Neuron (in vitro differentiated cells): ENCODE results near the gene ASB11.
"Not testable (repeated sequence)": the region's sequence is repeated elsewhere in the genome, so short reads cannot be mapped to it uniquely, and the experiment has no call there.

Experiments used
- H2AFZ ChIP-seq: one replicate; pipeline ENCODE4 v1.6.1; 2013; ENCODE audit warnings: low read depth, mild to moderate bottlenecking, inconsistent platforms, low read length, moderate library complexity
- H3K27me3 ChIP-seq: one replicate; pipeline ENCODE4 v1.6.1; 2013; ENCODE audit warnings: low read length; ENCODE audit not compliant: insufficient read depth
- H3K36me3 ChIP-seq: one replicate; pipeline ENCODE4 v1.6.1; 2013; ENCODE audit warnings: low read length; ENCODE audit not compliant: insufficient read depth
- H3K4me1 ChIP-seq: one replicate; pipeline ENCODE4 v1.6.1; 2013; ENCODE audit warnings: low read length; ENCODE audit not compliant: insufficient read depth
- H3K4me3 ChIP-seq: 2 replicates; pipeline ENCODE4 v1.5.1; 2013; ENCODE audit warnings: mild to moderate bottlenecking, low read length, moderate library complexity
- H3K9me3 ChIP-seq: one replicate; pipeline ENCODE4 v1.6.1; 2013; ENCODE audit warnings: low read length

The ASB11 gene

DNA sequence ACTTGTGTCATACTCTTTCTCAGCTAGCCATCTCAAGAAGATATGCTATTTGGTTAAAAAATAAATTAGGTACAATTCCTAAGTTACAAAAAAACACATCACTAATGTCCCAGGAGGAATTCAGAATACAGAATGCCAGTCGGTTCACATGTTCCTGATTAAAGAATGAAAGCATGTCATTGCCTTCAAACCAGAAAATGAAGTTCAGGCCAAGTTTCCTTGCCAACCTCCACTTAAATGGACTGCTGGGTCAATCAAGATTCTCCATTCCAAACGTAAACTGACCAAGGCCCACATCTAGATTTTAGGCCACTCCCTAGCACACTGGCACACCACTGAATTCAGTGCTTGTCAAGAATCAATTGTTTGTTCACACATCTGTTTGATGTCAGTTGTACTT is 13.4 kb upstream of the ASB11 start:
- Histone ChIP-seq H3K9me3 (no peaks in the 10 kb centered on the region), H3K36me3 (peaks cover 13% of the 10 kb centered on the region), H3K27me3 (peaks cover 7% of the 10 kb centered on the region), H3K4me1 (no peaks in the 10 kb centered on the region), H3K4me3 (no peak overlapping the region), H2AFZ (no peak overlapping the region)

GRCh38 chrX:15328131-15328530 is 12.7 kb upstream of the ASB11 start:
- no peak overlapping the region for H2AFZ ChIP-seq
- H3K36me3 ChIP-seq, result peaks cover 17% of the 10 kb centered on the region
- H3K4me1 ChIP-seq, result no peaks in the 10 kb centered on the region
- no peak overlapping the region for H3K4me3 ChIP-seq
- peaks cover 8% of the 10 kb centered on the region for H3K27me3 ChIP-seq
- no peaks in the 10 kb centered on the region for H3K9me3 ChIP-seq

GRCh38 chrX:15322472-15322871 is 7.0 kb upstream of the ASB11 start:
- Histone ChIP-seq H3K9me3 (no peaks in the 10 kb centered on the region), H3K4me3 (no peak overlapping the region), H3K36me3 (peaks cover 11% of the 10 kb centered on the region), H2AFZ (no peak overlapping the region), H3K4me1 (no peaks in the 10 kb centered on the region), H3K27me3 (peaks cover 8% of the 10 kb centered on the region)

DNA sequence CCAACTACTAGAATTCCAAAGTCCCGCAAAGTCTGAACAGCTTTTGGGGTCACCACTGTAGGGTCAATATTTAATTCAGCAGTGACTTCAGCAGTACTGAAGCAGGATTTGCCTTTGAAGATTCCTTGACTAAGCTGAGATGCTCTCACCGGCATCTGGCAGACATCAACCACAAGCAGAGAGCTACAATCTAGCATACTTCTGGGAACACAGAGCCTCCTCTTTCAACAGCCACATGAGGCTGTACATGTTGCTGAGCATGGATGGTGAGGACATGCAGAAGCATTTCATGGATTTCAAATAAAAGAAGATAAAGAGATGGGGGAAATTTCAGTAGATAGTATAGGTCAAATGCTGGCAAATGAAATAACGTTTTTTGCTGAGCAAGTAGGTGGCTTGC is 6.6 kb upstream of the ASB11 start:
- Histone ChIP-seq H3K27me3 (peaks cover 8% of the 10 kb centered on the region), H3K9me3 (no peaks in the 10 kb centered on the region), H3K36me3 (peaks cover 11% of the 10 kb centered on the region), H3K4me1 (no peaks in the 10 kb centered on the region), H2AFZ (no peak overlapping the region), H3K4me3 (no peak overlapping the region)

GRCh38 chrX:15321447-15321846 is 6.0 kb upstream of the ASB11 start:
- Histone ChIP-seq H2AFZ (no peak overlapping the region), H3K4me1 (no peaks in the 10 kb centered on the region), H3K27me3 (peaks cover 7% of the 10 kb centered on the region), H3K36me3 (peaks cover 11% of the 10 kb centered on the region), H3K9me3 (no peaks in the 10 kb centered on the region), H3K4me3 (no peak overlapping the region)

GRCh38 chrX:15320297-15320696 is 4.9 kb upstream of the ASB11 start:
- Histone ChIP-seq H2AFZ (no peak overlapping the region), H3K4me1 (no peaks in the 10 kb centered on the region), H3K36me3 (peaks cover 11% of the 10 kb centered on the region), H3K4me3 (no peak overlapping the region), H3K27me3 (peaks cover 6% of the 10 kb centered on the region), H3K9me3 (no peaks in the 10 kb centered on the region)

- H2AFZ ChIP-seq, result no peak overlapping the region
- H3K4me3 ChIP-seq, result no peak overlapping the region
- peaks cover 2% of the 10 kb centered on the region for H3K27me3 ChIP-seq
Measured at GRCh38 chrX:15319075-15319474, 3.6 kb upstream of the ASB11 start.

GRCh38 chrX:15314472-15314871 is 968 bp downstream of the ASB11 start:
- Histone ChIP-seq H3K4me1 (no peaks in the 10 kb centered on the region), H3K27me3 (no peaks in the 10 kb centered on the region), H2AFZ (no peak overlapping the region), H3K4me3 (no peak overlapping the region), H3K9me3 (no peaks in the 10 kb centered on the region), H3K36me3 (no peaks in the 10 kb centered on the region)

More at GRCh38 chrX:15319075-15319474, 3.6 kb upstream of the ASB11 start:
- no peaks in the 10 kb centered on the region for H3K9me3 ChIP-seq
- peaks cover 7% of the 10 kb centered on the region for H3K36me3 ChIP-seq
- H3K4me1 ChIP-seq, result no peaks in the 10 kb centered on the region

DNA sequence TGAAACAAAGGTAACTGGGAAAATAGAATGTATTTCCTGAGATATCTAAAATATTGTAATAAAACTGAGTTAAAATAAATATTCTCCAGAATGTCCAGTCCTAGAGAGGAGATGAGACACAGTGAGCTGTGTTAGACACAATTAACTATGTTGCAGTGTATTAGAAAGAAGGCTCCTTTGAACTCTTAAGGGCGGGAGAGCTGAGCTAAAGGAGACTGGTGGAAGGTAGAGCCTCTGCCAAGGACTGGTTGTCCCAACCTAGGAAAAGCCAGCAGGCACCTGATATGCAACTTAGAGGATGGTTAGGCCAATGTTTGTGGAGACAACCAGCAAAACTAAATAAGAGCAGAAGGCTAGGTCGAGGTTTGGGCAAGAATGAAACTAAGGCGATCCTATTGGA is 4.3 kb downstream of the ASB11 start:
- Histone ChIP-seq H3K36me3 (no peaks in the 10 kb centered on the region), H3K4me1 (no peaks in the 10 kb centered on the region), H3K27me3 (peaks cover 2% of the 10 kb centered on the region), H3K9me3 (peaks cover 4% of the 10 kb centered on the region), H3K4me3 (no peak overlapping the region), H2AFZ (no peak overlapping the region)

DNA sequence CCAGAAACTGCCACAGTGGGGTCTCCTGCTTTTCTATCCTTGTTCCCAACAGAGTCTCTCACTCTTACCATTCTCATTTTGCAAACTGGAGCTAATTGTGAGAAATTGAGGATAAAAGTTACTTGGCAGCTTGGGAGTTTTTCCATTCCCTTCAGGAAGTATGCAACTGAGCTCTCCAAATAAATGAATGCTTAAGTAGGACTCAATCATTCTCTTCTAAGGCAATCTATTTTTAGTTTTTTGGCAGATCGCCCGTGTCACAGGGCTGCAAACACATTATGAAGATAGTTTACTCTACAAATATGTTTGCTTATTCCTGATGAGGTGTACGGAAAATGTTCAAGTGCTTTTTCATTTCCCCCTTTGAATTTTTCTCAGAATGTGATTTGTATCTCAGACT is 5.3 kb downstream of the ASB11 start:
- Histone ChIP-seq H3K4me1 (no peaks in the 10 kb centered on the region), H3K4me3 (no peak overlapping the region), H3K36me3 (no peaks in the 10 kb centered on the region), H3K9me3 (peaks cover 4% of the 10 kb centered on the region), H3K27me3 (peaks cover 2% of the 10 kb centered on the region), H2AFZ (no peak overlapping the region)

- not testable (repeated sequence) for H3K9me3 ChIP-seq, H3K4me3 ChIP-seq
Measured at GRCh38 chrX:15305899-15306298, 9.5 kb downstream of the ASB11 start.

GRCh38 chrX:15301924-15302323 is 13.5 kb downstream of the ASB11 start:
- Histone ChIP-seq H3K4me1 (no peaks in the 10 kb centered on the region), H2AFZ (no peak overlapping the region), H3K9me3 (no peaks in the 10 kb centered on the region), H3K4me3 (no peak overlapping the region), H3K36me3 (no peaks in the 10 kb centered on the region), H3K27me3 (peaks cover 9% of the 10 kb centered on the region)

More at GRCh38 chrX:15305899-15306298, 9.5 kb downstream of the ASB11 start:
- H3K27me3 ChIP-seq, result peaks cover 11% of the 10 kb centered on the region
- H3K36me3 ChIP-seq, H3K4me1 ChIP-seq, H2AFZ ChIP-seq: not testable (repeated sequence)

DNA sequence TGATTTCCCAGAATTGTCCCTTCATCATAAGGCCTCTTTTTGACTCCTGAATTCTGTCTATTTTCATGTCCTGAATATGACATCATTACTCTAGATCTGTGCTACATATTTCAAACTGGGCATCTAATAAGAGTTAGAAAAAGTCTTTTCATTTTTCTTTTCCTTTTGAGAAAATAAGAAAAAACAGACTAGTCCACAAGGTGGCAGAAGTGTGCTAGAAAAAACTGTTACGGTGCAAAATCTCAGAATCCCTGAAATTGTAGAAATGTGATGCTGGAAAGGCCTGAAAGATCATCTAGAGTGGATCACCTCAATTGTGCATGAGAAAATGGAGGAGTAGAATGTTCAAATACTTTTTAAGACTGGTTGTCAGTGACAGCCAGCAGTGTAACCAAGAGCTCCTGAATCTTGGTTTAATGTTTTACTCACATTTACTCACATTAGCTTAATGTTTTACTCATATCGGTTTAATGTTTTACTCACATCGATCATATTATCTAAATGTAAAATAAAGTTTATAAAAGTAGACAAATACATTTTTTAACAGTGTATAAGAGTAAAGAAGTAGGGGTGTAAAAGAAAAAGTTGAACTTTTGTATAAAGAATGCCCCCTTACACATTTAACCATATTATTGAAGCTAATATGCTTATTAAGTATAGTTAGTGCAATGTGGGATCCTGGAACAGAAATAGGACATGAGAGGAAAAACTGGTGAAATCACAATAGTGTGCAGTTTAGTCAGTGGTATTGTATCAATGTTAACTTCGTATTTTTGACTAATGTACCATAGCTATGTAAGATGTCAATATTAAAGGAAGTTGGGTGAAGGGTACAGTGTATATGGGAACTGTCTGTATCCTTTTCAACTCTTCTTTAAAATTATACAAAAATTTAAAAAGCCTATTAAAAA is 15.2 kb downstream of the ASB11 start:
- H2AFZ ChIP-seq, result no peak overlapping the region
- no peaks in the 10 kb centered on the region for H3K4me1 ChIP-seq
- no peaks in the 10 kb centered on the region for H3K36me3 ChIP-seq
- H3K4me3 ChIP-seq, result no peak overlapping the region
- peaks cover 9% of the 10 kb centered on the region for H3K27me3 ChIP-seq
- no peaks in the 10 kb centered on the region for H3K9me3 ChIP-seq

GRCh38 chrX:15298780-15299179 is 16.7 kb downstream of the ASB11 start:
- Histone ChIP-seq H3K36me3 (no peaks in the 10 kb centered on the region), H2AFZ (no peak overlapping the region), H3K4me1 (no peaks in the 10 kb centered on the region), H3K4me3 (no peak overlapping the region), H3K27me3 (peaks cover 9% of the 10 kb centered on the region), H3K9me3 (no peaks in the 10 kb centered on the region)
